Parathyroid adenoma (tissue), 2 donors: ENCODE data around the gene APOC4.
"Not testable (repeated sequence)": the region's sequence is repeated elsewhere in the genome, so short reads cannot be mapped to it uniquely, and the experiment has no call there.

Source experiments
- H2AFZ ChIP-seq: fragments of 300-600 bp; sonication (generic); one replicate; pipeline ENCODE4 v1.7.0; 2017; ENCODE audit warnings: antibody characterized with exemption, mild to moderate bottlenecking
- H3K27ac ChIP-seq: fragments of 300-600 bp; sonication (generic); one replicate; pipeline ENCODE4 v1.7.0; 2017
- H3K27me3 ChIP-seq: fragments of 300-600 bp; sonication (generic); one replicate; pipeline ENCODE4 v1.7.0; 2017; ENCODE audit warnings: low read length; ENCODE audit not compliant: control insufficient read depth, insufficient read depth
- H3K36me3 ChIP-seq: fragments of 300-600 bp; sonication (generic); one replicate; pipeline ENCODE4 v1.7.0; 2017; ENCODE audit warnings: low read length; ENCODE audit not compliant: control insufficient read depth, insufficient read depth
- H3K4me1 ChIP-seq: fragments of 300-600 bp; sonication (generic); one replicate; pipeline ENCODE4 v1.7.0; 2017; ENCODE audit warnings: control low read depth
- H3K4me2 ChIP-seq: fragments of 300-600 bp; sonication (generic); one replicate; pipeline ENCODE4 v1.7.0; 2017; ENCODE audit warnings: low read length
- H3K4me3 ChIP-seq: fragments of 300-600 bp; sonication (generic); one replicate; pipeline ENCODE4 v1.7.0; 2017; ENCODE audit warnings: low read depth, low read length
- H3K79me2 ChIP-seq: fragments of 300-600 bp; sonication (generic); one replicate; pipeline ENCODE4 v1.7.0; 2017; ENCODE audit warnings: control low read depth
- H3K9ac ChIP-seq: fragments of 300-600 bp; sonication (generic); one replicate; pipeline ENCODE4 v1.7.0; 2017; ENCODE audit warnings: mild to moderate bottlenecking
- H3K9me3 ChIP-seq: fragments of 300-600 bp; sonication (generic); one replicate; pipeline ENCODE4 v1.7.0; 2017; ENCODE audit warnings: low read length; ENCODE audit not compliant: control insufficient read depth
- CTCF ChIP-seq: fragments of 300-600 bp; sonication (generic); IDR thresholded peaks from one replicate; pipeline ENCODE4 v1.7.0; 2017; ENCODE audit warnings: antibody characterized with exemption, mild to moderate bottlenecking
- donor health status: primary hyperparathyroidism.

The APOC4 gene

GRCh38 chr19:44924243-44924725 is 17.8 kb upstream of the APOC4 start:
- Histone ChIP-seq H3K27me3 (no peaks in the 10 kb centered on the region), H3K4me2 (no peak overlapping the region), H3K9ac (no peak overlapping the region), H3K27ac (no peak overlapping the region), H3K9me3 (no peaks in the 10 kb centered on the region), H3K4me1 (no peaks in the 10 kb centered on the region), H3K4me3 (no peak overlapping the region), H3K79me2 (no peaks in the 10 kb centered on the region), H3K36me3 (no peaks in the 10 kb centered on the region), H2AFZ (no peak overlapping the region)
- TF ChIP-seq CTCF: no peak

DNA sequence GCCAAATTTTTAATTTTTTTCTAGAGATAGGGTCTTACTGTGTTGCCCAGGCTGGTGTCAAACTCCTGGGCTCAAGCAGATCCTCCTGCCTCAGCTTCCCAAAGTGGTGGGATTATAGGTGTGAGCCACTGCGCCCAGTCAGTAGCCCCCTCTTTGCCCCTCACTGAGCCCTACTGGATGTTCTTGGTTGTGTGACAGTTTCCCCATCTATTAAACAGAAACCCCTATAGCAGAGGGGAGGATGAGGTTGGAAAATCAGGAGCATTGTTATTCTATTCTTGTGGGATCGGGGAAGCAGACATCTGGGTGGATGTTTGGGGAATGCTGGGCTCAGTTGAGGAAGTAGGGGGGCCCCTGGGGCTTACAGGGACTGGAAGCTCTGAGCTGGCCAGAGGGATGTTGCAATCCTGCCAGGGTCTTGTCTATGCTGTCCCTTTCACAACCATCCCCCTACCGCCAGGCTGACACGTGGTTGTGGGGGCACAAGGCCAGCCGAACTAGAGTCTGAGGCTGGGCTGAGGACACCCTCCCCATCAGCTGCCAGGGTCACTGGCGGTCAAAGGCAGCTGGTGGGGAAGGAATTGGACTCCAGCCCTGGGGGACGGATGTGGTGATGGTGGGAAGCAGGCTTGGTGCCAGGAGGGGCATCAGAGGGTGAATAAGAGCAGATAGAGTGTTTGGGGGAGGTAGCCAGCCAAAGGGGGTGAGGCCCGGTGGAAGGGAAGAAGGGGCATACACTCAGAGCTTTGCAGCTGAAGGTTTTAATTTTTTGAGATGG is 16.7 kb upstream of the APOC4 start:
- TF ChIP-seq CTCF: no peak
- Histone ChIP-seq H3K4me2 (no peak overlapping the region), H3K9me3 (no peaks in the 10 kb centered on the region), H2AFZ (no peak overlapping the region), H3K27me3 (no peaks in the 10 kb centered on the region), H3K9ac (no peak overlapping the region), H3K79me2 (no peaks in the 10 kb centered on the region), H3K36me3 (no peaks in the 10 kb centered on the region), H3K4me1 (no peaks in the 10 kb centered on the region), H3K4me3 (no peak overlapping the region), H3K27ac (no peak overlapping the region)

DNA sequence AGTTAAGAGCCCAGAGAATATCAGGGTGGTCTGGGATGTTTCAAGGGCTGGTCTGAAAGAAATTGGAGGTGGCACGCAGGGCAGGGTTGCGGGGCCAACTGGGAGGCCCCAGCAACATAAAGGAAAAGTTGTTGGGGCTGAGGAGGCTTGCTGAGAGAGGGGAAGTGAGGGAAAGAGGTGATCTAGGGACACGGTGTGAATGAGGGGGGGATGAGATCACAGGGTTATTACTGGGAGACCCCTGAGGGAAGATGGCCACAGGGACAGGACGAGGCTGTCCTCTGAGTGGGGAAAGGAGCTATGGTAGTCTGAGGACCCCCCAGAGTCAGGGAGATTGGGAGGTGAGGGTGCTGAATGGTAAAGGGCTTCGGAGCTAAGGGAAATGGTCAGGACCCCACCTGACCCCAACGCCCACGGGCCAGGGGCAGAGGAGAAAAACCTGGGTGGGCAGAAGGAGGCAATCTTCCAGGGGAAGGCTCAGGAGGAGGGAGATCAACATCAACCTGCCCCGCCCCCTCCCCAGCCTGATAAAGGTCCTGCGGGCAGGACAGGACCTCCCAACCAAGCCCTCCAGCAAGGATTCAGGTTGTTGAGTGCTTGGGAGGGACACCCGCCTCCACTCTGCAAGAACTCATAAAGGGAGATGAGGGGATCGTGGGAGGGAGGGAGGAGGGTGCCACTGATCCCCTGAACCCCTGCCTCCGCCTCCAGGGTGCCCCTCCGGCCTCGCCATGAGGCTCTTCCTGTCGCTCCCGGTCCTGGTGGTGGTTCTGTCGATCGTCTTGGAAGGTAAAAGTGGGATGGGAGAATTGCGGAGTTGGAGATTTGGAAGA is 15.6 kb upstream of the APOC4 start:
- H3K4me1 ChIP-seq, H3K36me3 ChIP-seq, H3K27ac ChIP-seq, H3K9me3 ChIP-seq, H3K27me3 ChIP-seq, H3K79me2 ChIP-seq, H3K9ac ChIP-seq: not testable (repeated sequence)
- Histone ChIP-seq H3K4me2 (peak overlapping the region; percentile 62), H2AFZ (peak overlapping the region; percentile 87), H3K4me3 (peak overlapping the region; percentile 39)

DNA sequence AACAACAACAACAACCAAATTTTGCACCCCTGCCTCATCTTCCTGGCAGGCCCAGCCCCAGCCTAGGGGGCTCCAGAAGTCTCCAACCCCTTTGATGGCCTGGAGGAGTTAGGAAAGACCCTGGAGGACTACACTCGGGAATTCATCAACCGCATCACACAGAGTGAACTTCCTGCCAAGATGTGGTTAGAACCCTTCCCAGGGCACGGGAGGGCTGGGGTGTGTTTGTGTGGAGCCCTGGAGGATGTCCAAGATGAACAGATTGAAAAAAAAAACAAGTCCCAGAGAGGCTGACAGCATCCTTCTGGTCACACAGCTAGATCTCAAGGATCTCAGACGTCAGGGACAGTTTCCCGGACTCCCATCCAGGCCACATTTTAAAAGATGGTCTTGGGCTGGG is 14.3 kb upstream of the APOC4 start:
- Histone ChIP-seq H3K27ac (no peak overlapping the region), H3K9ac (no peak overlapping the region), H3K27me3 (no peaks in the 10 kb centered on the region), H2AFZ (no peak overlapping the region), H3K4me3 (no peak overlapping the region), H3K79me2 (no peaks in the 10 kb centered on the region), H3K4me2 (no peak overlapping the region), H3K9me3 (no peaks in the 10 kb centered on the region), H3K36me3 (no peaks in the 10 kb centered on the region), H3K4me1 (no peaks in the 10 kb centered on the region)
- no peak for TF ChIP-seq CTCF

- Histone ChIP-seq H3K4me1 (no peaks in the 10 kb centered on the region), H3K4me3 (no peak overlapping the region), H3K9me3 (no peaks in the 10 kb centered on the region), H3K79me2 (no peaks in the 10 kb centered on the region), H3K36me3 (no peaks in the 10 kb centered on the region), H3K27me3 (no peaks in the 10 kb centered on the region), H3K9ac (no peak overlapping the region), H3K27ac (no peak overlapping the region), H3K4me2 (no peak overlapping the region), H2AFZ (no peak overlapping the region)
- no peak for TF ChIP-seq CTCF
These were observed 11.9 kb upstream of the APOC4 start for GRCh38 chr19:44930088-44930487.
